GM23248 (cell line): ENCODE results near the gene DNMT1.

Experiments
- EZH2 ChIP-seq: fragments of 200-600 bp; sonication (generic); IDR thresholded peaks from 2 replicates; pipeline ENCODE4 v1.6.1; 2018; ENCODE audit warnings: antibody characterized with exemption, mild to moderate bottlenecking; ENCODE audit not compliant: insufficient read depth, poor library complexity, severe bottlenecking
- EZH2phosphoT487 ChIP-seq: fragments of 200-600 bp; sonication (generic); IDR thresholded peaks from 2 replicates; pipeline ENCODE4 v1.6.1; 2018; ENCODE audit warnings: antibody characterized with exemption, moderate library complexity, mild to moderate bottlenecking, low read depth; ENCODE audit not compliant: insufficient read depth

DNA sequence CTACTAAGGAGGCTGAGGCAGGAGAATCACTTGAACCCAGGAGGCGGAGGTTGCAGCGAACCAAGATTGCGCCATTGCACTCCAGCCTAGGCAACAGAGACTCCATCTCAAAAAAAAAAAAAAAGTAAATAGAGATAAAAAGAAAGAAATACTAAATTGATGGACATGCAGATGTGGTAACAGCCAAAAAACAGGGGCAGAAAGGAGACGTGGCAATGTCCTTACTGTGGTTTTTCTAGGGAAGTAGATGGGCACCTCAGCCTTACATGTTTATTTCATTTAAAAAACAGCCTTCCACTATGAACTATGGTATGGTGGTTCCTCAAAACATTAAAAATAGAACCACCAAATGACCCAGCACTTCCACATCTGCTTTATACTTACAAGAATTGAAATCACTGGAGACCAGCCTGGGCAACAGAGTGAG, 68.5 kb downstream of the DNMT1 start:
- TF ChIP-seq EZH2phosphoT487: no peak
- no peak for TF ChIP-seq EZH2
